CD4-positive, alpha-beta T cell (primary cell): ENCODE measurements around the gene RALGPS1. TPM values are rescaled to one million over a fixed set of nuclear protein-coding genes. Genes with fewer than 3 reads are reported as not detected.

Experiments
- ATAC-seq: fragments of 200-7000 bp; cut with Tn5 transposase; one replicate; pipeline ENCODE4 v1.10.0; 2022; ENCODE audit warnings: mild to moderate bottlenecking; ENCODE audit not compliant: poor library complexity
- CTCF ChIA-PET: fragments of 350-600 bp; sonication (Branson Sonifier 250); formaldehyde crosslinking; loops from one replicate; lab custom pipeline; 2021; ENCODE audit warnings: antibody characterized with exemption, inconsistent platforms; lab: Charles Lee
- POLR2A ChIA-PET: fragments of 350-600 bp; sonication (Branson Sonifier 250); formaldehyde crosslinking; loops from one replicate; lab custom pipeline; 2021; ENCODE audit warnings: antibody characterized with exemption, inconsistent platforms; lab: Charles Lee
- DNase-seq, 14 experiments: peaks; one replicate each; pipeline ENCODE4 v3.0.0-alpha.2; 2013 to 2020; ENCODE audit warnings: mixed read lengths in 2 of 14
- H3K27ac ChIP-seq, 2 donors: one replicate each; pipeline versions ENCODE4 v1.5.1 to v1.7.0; 2013; ENCODE audit warnings: low read length in 2 of 2, low read depth in 1 of 2, mild to moderate bottlenecking in 1 of 2
- H3K27me3 ChIP-seq, 2 experiments: 1 replicate in 1 of 2; 2 replicates in 1 of 2; pipeline versions ENCODE4 v1.6.1 to v1.7.0; 2013; ENCODE audit warnings: low read length in 2 of 2, control low read depth in 1 of 2, mild to moderate bottlenecking in 1 of 2, moderate library complexity in 1 of 2; ENCODE audit not compliant: insufficient read depth in 2 of 2, control insufficient read depth in 1 of 2
- H3K36me3 ChIP-seq: one replicate; pipeline ENCODE4 v1.6.1; 2013; ENCODE audit warnings: low read length, control low read depth; ENCODE audit not compliant: insufficient read depth
- H3K4me1 ChIP-seq: one replicate; pipeline ENCODE4 v1.6.1; 2013; ENCODE audit warnings: low read length, control low read depth; ENCODE audit not compliant: insufficient read depth
- H3K4me3 ChIP-seq: one replicate; pipeline ENCODE4 v1.5.1; 2013; ENCODE audit warnings: mild to moderate bottlenecking, low read length, moderate library complexity
- H3K9me3 ChIP-seq, 2 experiments: 1 replicate in 1 of 2; 2 replicates in 1 of 2; pipeline versions ENCODE4 v1.6.1 to v1.7.0; 2013; ENCODE audit warnings: low read length in 2 of 2, mild to moderate bottlenecking in 2 of 2, control low read depth in 1 of 2, moderate library complexity in 1 of 2; ENCODE audit not compliant: control insufficient read depth in 1 of 2, insufficient read depth in 1 of 2
- H3K27ac Mint-ChIP-seq: one replicate; pipeline ENCODE4 v1.8.0; 2020; ENCODE audit warnings: mixed read lengths
- H3K27me3 Mint-ChIP-seq: one replicate; pipeline ENCODE4 v1.8.0; 2021; ENCODE audit warnings: mixed read lengths
- H3K36me3 Mint-ChIP-seq: one replicate; pipeline ENCODE4 v1.8.0; 2021; ENCODE audit warnings: low read depth, mixed read lengths
- H3K4me1 Mint-ChIP-seq: one replicate; pipeline ENCODE4 v1.8.0; 2021; ENCODE audit warnings: low read depth, mixed read lengths
- H3K4me3 Mint-ChIP-seq: one replicate; pipeline ENCODE4 v1.8.0; 2020; ENCODE audit warnings: mild to moderate bottlenecking, mixed read lengths
- H3K9me3 Mint-ChIP-seq: one replicate; pipeline ENCODE4 v1.8.0; 2020; ENCODE audit warnings: mixed read lengths
- intact Hi-C, 2 experiments: fragments of 100-400 bp; cut with DNase I in 1 of 2; cut with micrococcal nuclease in 1 of 2; formaldehyde crosslinking; loops; one replicate each; pipeline versions ENCODE4 v1.15.1 to v1.9.0; 2023 to 2025; cut with DNase I, micrococcal nuclease
- total RNA-seq, 174 experiments: library from RNA in 2 of 174; stranded (reverse) in 2 of 174; gene quantifications; one replicate each; pipeline ENCODE4 v1.2.3 and lab custom pipeline; 2021 to 2026
- TF ChIP-seq, protein P1 (sequence below): fragments of 200-600 bp; IDR thresholded peaks from one replicate; pipeline ENCODE4 v1.8.0; 2022; ENCODE audit warnings: antibody characterized with exemption, mild to moderate bottlenecking

Gene RALGPS1
- total RNA-seq, 2 experiments from 2014 or later = 5.8 to 6.3 TPM

- Mint-ChIP-seq H3K4me1 (no peaks in the 10 kb centered on the region), H3K4me3 (no peak overlapping the region), H3K36me3 (no peaks in the 10 kb centered on the region), H3K27me3 (no peaks in the 10 kb centered on the region), H3K9me3 (no peaks in the 10 kb centered on the region), H3K27ac (no peak overlapping the region)
- DNase-seq (no peak), ATAC-seq (no peak)
- ChIA-PET POLR2A (no interaction called here), CTCF (no interaction called here)
- no peaks in the 10 kb centered on the region for H3K4me1 ChIP-seq
- H3K27ac ChIP-seq = no peak overlapping the region
- intact Hi-C loops = no loop called here
- no peaks in the 10 kb centered on the region for H3K27me3 ChIP-seq
- no peaks in the 10 kb centered on the region for H3K36me3 ChIP-seq
- TF ChIP-seq, protein P1, sequence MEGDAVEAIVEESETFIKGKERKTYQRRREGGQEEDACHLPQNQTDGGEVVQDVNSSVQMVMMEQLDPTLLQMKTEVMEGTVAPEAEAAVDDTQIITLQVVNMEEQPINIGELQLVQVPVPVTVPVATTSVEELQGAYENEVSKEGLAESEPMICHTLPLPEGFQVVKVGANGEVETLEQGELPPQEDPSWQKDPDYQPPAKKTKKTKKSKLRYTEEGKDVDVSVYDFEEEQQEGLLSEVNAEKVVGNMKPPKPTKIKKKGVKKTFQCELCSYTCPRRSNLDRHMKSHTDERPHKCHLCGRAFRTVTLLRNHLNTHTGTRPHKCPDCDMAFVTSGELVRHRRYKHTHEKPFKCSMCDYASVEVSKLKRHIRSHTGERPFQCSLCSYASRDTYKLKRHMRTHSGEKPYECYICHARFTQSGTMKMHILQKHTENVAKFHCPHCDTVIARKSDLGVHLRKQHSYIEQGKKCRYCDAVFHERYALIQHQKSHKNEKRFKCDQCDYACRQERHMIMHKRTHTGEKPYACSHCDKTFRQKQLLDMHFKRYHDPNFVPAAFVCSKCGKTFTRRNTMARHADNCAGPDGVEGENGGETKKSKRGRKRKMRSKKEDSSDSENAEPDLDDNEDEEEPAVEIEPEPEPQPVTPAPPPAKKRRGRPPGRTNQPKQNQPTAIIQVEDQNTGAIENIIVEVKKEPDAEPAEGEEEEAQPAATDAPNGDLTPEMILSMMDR = no peak
- no peaks in the 10 kb centered on the region for H3K9me3 ChIP-seq
- no peak overlapping the region for H3K4me3 ChIP-seq
Observed at GRCh38 chr9:127107929-127108876, 193.6 kb downstream of the RALGPS1 start.

- TF ChIP-seq, protein P1 = no peak
- no peaks in the 10 kb centered on the region for H3K9me3 ChIP-seq
- no peaks in the 10 kb centered on the region for H3K4me1 ChIP-seq
Observed at GRCh38 chr9:127109212-127109711, 194.7 kb downstream of the RALGPS1 start.

GRCh38 chr9:127112056-127112455 lies 197.5 kb downstream of the RALGPS1 start:
- Mint-ChIP-seq H3K4me1 (peaks cover 10% of the 10 kb centered on the region), H3K36me3 (no peaks in the 10 kb centered on the region), H3K9me3 (no peaks in the 10 kb centered on the region), H3K27me3 (no peaks in the 10 kb centered on the region), H3K27ac (no peak overlapping the region), H3K4me3 (no peak overlapping the region)
- ATAC-seq (no peak), DNase-seq (no peak)
- Histone ChIP-seq H3K4me1 (peaks cover 15% of the 10 kb centered on the region), H3K4me3 (no peak overlapping the region), H3K27ac (no peak overlapping the region), H3K36me3 (no peaks in the 10 kb centered on the region), H3K9me3 (no peaks in the 10 kb centered on the region), H3K27me3 (no peaks in the 10 kb centered on the region)
- TF ChIP-seq, protein P1 = no peak
- intact Hi-C loops = no loop called here
- CTCF ChIA-PET = no interaction called here
- POLR2A ChIA-PET = no interaction called here

More at GRCh38 chr9:127109212-127109711, 194.7 kb downstream of the RALGPS1 start:
- no peak overlapping the region for H3K27ac ChIP-seq
- Mint-ChIP-seq H3K36me3 (no peaks in the 10 kb centered on the region), H3K4me1 (no peaks in the 10 kb centered on the region), H3K9me3 (no peaks in the 10 kb centered on the region), H3K27ac (no peak overlapping the region), H3K27me3 (no peaks in the 10 kb centered on the region), H3K4me3 (no peak overlapping the region)
- no peak for ATAC-seq
- POLR2A ChIA-PET = no interaction called here
- H3K36me3 ChIP-seq = no peaks in the 10 kb centered on the region
- intact Hi-C loops = no loop called here
- DNase-seq = no peak
- CTCF ChIA-PET = no interaction called here
- no peaks in the 10 kb centered on the region for H3K27me3 ChIP-seq
- H3K4me3 ChIP-seq = no peak overlapping the region
